Upper lobe of left lung (tissue), 6 donors: ENCODE measurements around the gene ARSD. TPM values are rescaled to one million over a fixed set of nuclear protein-coding genes. Genes with fewer than 3 reads are reported as not detected.
"Not testable (repeated sequence)": the region's sequence is repeated elsewhere in the genome, so short reads cannot be mapped to it uniquely, and the experiment has no call there.

Experiments
- ATAC-seq, 2 donors: fragments of 200-7000 bp; cut with Tn5 transposase; one replicate each; pipeline ENCODE4 v1.9.1; 2022; ENCODE audit warnings: mild to moderate bottlenecking in 2 of 2, moderate library complexity in 2 of 2; ENCODE audit not compliant: low FRiP score in 2 of 2
- DNase-seq, 2 donors: peaks; one replicate each; pipeline ENCODE4 v3.0.0-alpha.2; 2019 to 2020
- H3K27ac ChIP-seq, 4 donors: fragments of 200-600 bp; sonication (generic); one replicate each; pipeline ENCODE4 v1.5.1; 2016 to 2019
- H3K27me3 ChIP-seq, 4 donors: fragments of 200-600 bp; sonication (generic); one replicate each; pipeline ENCODE4 v1.5.1; 2017 to 2019
- H3K36me3 ChIP-seq, 4 donors: fragments of 200-600 bp; sonication (generic); one replicate each; pipeline ENCODE4 v1.5.1; 2016 to 2019
- H3K4me1 ChIP-seq, 4 donors: fragments of 200-600 bp; sonication (generic); one replicate each; pipeline ENCODE4 v1.5.1; 2018 to 2019
- H3K4me3 ChIP-seq, 4 donors: fragments of 200-600 bp; sonication (generic); one replicate each; pipeline ENCODE4 v1.5.1; 2017 to 2019; ENCODE audit warnings: mild to moderate bottlenecking in 2 of 4, moderate library complexity in 1 of 4
- H3K9me3 ChIP-seq, 4 donors: fragments of 200-600 bp; sonication (generic); one replicate each; pipeline ENCODE4 v1.5.1; 2018 to 2019
- EP300 ChIP-seq, 4 donors: sonication (generic); formaldehyde crosslinking; IDR thresholded peaks; one replicate each; pipeline ENCODE4 v1.5.1; 2017; ENCODE audit warnings: antibody characterized with exemption in 4 of 4, control low read depth in 2 of 4
- POLR2A ChIP-seq, 4 donors: fragments of 450-650 bp; IDR thresholded peaks; one replicate each; pipeline ENCODE4 v1.5.1; 2016 to 2017; ENCODE audit warnings: antibody characterized with exemption in 4 of 4, mild to moderate bottlenecking in 2 of 4
- POLR2AphosphoS5 ChIP-seq, 2 donors: sonication (generic); formaldehyde crosslinking; IDR thresholded peaks; one replicate each; pipeline ENCODE4 v1.5.1; 2017; ENCODE audit warnings: antibody characterized with exemption in 2 of 2
- WGBS, 2 donors: methylation state at CpG; one replicate each; pipeline ENCODE4 v1.1.5; 2017 to 2018; 5-methylcytosine and 5-hydroxymethylcytosine counted together
- total RNA-seq, 6 donors: library from RNA; depleted of rRNA in 4 of 6; stranded (reverse); fragments of >200 nt in 4 of 6; gene quantifications; one replicate each; pipeline versions ENCODE4 v1.1.0 to v1.2.1, GENCODE V29; 2016 to 2021
- TF ChIP-seq, protein P1 (sequence below), 6 experiments: fragments of 450-650 bp in 4 of 6; fragments of 200-600 bp in 2 of 6; sonication (generic) in 2 of 6; IDR thresholded peaks; one replicate each; pipeline ENCODE4 v1.5.1; 2016 to 2019; ENCODE audit warnings: antibody characterized with exemption in 6 of 6
- donor health status: DM: no; HTN: no; CAD: no; lungs with moderate emphysema.
- donor health status: DM: no; HTN: yes; CAD: no; lungs with severe emphysema.

Gene ARSD, protein sequence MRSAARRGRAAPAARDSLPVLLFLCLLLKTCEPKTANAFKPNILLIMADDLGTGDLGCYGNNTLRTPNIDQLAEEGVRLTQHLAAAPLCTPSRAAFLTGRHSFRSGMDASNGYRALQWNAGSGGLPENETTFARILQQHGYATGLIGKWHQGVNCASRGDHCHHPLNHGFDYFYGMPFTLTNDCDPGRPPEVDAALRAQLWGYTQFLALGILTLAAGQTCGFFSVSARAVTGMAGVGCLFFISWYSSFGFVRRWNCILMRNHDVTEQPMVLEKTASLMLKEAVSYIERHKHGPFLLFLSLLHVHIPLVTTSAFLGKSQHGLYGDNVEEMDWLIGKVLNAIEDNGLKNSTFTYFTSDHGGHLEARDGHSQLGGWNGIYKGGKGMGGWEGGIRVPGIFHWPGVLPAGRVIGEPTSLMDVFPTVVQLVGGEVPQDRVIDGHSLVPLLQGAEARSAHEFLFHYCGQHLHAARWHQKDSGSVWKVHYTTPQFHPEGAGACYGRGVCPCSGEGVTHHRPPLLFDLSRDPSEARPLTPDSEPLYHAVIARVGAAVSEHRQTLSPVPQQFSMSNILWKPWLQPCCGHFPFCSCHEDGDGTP
- total RNA-seq: 10 to 100 TPM; 27.1 to 67.7 (median 32.3) TPM

DNA sequence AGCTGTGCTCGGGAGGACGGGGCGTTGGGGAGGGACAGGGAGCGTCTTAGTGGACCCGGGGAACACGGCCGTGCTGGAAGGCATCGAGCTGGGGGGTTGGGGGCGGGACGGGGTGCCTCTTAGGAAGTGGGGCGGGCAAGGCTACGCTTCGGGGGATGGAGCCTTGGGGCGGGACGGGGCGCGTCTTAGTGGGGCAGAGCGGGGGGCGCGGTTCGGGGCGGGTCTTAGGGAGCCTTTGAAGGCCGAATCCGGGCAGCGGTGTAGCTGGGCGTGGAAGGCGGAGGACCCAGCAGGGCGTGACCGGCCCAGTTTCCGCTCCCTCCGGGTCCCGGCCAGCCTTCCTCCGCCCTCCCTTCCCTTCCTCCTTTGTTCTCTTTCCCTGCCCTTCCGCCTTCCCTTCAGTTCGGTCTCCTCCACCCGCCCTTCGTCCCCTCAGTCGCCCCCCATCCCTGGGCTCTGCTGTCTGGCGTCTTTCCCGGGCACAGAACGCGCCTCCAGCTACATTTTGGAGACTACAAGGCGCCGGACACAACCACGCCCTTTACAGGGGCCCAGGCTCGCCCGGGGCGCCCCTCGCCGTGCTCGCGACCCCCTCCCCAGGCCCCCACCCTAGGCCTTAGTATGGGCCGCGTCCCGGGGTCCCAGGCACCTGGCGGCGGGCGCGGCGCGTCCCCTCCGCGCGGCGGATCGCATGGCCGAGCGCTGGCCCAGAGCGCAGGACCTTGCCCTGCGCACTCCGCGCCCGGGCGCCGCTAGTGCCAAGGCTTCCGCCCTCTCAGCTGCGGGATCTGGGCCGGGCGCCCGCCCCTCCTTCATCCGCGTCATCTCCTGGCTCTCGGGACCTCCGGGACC, at the start of gene ARSD:
TSS of gene ARSD (minus strand) at position 757 of the 852 bp plus-strand sequence. CDS start at position 693, 64 bp downstream.
- ATAC-seq (peak; percentile 96 to 97), DNase-seq (peak; percentile 96 to 97)
- Histone ChIP-seq H3K36me3 (peaks cover 0 to 8% (median 2%) of the 10 kb centered on the region in 4 donors), H3K27me3 (no peaks in the 10 kb centered on the region), H3K27ac (peak within 1 kb of the TSS; percentile 97 to 100 (median 98)), H3K4me3 (peak within 1 kb of the TSS; percentile 51 to 86 (median 66)), H3K4me1 (peaks cover 0 to 14% (median 1%) of the 10 kb centered on the region in 4 donors), H3K9me3 (peaks cover 0 to 7% (median 0%) of the 10 kb centered on the region in 4 donors)
- WGBS, 2 donors: 1 to 5% methylated on average over 17 to 34 of the region's 84 CpGs
- TF ChIP-seq EP300 (IDR thresholded peaks at IDR 0.05): no peak
- TF ChIP-seq, protein P1, sequence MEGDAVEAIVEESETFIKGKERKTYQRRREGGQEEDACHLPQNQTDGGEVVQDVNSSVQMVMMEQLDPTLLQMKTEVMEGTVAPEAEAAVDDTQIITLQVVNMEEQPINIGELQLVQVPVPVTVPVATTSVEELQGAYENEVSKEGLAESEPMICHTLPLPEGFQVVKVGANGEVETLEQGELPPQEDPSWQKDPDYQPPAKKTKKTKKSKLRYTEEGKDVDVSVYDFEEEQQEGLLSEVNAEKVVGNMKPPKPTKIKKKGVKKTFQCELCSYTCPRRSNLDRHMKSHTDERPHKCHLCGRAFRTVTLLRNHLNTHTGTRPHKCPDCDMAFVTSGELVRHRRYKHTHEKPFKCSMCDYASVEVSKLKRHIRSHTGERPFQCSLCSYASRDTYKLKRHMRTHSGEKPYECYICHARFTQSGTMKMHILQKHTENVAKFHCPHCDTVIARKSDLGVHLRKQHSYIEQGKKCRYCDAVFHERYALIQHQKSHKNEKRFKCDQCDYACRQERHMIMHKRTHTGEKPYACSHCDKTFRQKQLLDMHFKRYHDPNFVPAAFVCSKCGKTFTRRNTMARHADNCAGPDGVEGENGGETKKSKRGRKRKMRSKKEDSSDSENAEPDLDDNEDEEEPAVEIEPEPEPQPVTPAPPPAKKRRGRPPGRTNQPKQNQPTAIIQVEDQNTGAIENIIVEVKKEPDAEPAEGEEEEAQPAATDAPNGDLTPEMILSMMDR (IDR thresholded peaks at IDR 0.05): no peak
- peak; percentile 58 to 81 for TF ChIP-seq POLR2AphosphoS5 (IDR thresholded peaks at IDR 0.05)
- peak; percentile 50 to 93 (median 76) for TF ChIP-seq POLR2A (IDR thresholded peaks at IDR 0.05)

DNA sequence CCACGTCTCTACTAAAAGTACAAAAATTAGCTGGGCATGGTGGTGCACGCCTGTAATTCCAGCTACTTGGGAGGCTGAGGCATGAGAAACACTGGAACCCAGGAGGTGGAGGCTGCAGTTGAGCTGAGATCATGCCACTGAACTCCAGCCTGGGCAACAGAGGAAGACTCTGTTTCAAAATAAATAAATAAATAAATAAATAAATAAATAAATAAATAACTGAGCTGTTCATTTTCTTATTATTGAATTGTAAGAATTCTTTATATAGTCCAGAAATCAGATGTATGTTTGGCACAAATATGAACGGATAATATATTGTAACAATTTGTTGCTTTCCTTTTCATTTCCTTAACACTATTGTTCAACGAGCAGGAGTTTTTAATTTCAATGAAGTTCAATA, 49.5 kb upstream of the ARSD start:
- not testable (repeated sequence) for H3K27me3 ChIP-seq, H3K4me3 ChIP-seq, H3K9me3 ChIP-seq, H3K4me1 ChIP-seq, DNase-seq, H3K36me3 ChIP-seq, H3K27ac ChIP-seq, ATAC-seq
- WGBS, 2 donors: 83 to 89% methylated on average over 3 to 4 of the region's 4 CpGs

DNA sequence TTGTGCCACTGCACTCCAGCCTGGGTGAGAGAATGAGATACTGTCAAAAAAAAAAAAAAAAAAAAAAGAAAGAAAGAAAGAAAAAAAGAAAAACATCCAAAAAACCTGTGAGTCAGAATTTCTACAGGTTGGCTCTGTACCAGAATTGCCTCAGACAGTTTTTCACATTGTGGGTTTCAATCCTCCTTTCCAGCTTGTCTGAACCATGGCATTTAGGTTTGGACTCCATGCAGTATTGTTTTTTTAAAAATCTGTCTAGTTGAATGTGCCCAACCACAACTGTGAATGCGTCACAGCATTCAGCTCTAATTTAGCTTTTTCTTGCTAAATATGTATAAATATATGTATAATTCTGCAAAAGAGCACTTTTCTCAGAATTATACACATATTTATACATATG, 45.8 kb upstream of the ARSD start:
- WGBS, 2 donors: 76 to 85% methylated on average over 1 of the region's 1 CpG
- Histone ChIP-seq H3K27ac (no peak overlapping the region), H3K9me3 (no peaks in the 10 kb centered on the region), H3K4me1 (no peaks in the 10 kb centered on the region), H3K27me3 (no peaks in the 10 kb centered on the region), H3K4me3 (no peak overlapping the region), H3K36me3 (no peaks in the 10 kb centered on the region)
- TF ChIP-seq POLR2AphosphoS5 (IDR thresholded peaks at IDR 0.05) (no peak), POLR2A (IDR thresholded peaks at IDR 0.05) (no peak), EP300 (IDR thresholded peaks at IDR 0.05) (no peak)
- TF ChIP-seq, protein P1 (IDR thresholded peaks at IDR 0.05): no peak
- ATAC-seq (no peak), DNase-seq (no peak)

DNA sequence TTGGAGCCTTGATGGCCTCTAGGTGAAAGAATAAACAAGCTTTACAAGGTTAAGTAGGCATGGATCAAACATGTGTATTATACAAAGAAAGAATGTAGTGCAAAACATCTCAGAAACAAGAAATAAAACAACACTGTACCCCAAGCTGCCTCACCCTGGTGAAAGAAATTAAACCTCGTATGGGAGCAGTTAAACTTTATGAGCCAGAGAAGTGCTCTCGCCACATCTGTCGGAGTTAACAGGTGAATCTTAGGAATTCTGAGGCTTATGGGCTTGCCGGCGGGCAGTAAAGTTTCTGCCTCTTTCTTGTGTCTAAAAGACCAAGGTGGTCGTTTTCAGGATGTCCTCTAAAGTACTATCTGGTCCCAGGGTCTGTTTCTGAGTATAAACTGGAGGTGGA, 43.3 kb upstream of the ARSD start:
- TF ChIP-seq, protein P1 (IDR thresholded peaks at IDR 0.05): no peak
- TF ChIP-seq POLR2AphosphoS5 (IDR thresholded peaks at IDR 0.05): no peak
- no peak for TF ChIP-seq POLR2A (IDR thresholded peaks at IDR 0.05)
- TF ChIP-seq EP300 (IDR thresholded peaks at IDR 0.05): no peak
- Histone ChIP-seq H3K4me1 (no peaks in the 10 kb centered on the region), H3K27me3 (no peaks in the 10 kb centered on the region), H3K9me3 (no peaks in the 10 kb centered on the region), H3K27ac (no peak overlapping the region), H3K4me3 (no peak overlapping the region), H3K36me3 (no peaks in the 10 kb centered on the region)
- no peak for DNase-seq
- ATAC-seq: no peak
- 85 to 91% methylated on average over 6 of the region's 6 CpGs for whole genome bisulfite sequencing, 2 donors

DNA sequence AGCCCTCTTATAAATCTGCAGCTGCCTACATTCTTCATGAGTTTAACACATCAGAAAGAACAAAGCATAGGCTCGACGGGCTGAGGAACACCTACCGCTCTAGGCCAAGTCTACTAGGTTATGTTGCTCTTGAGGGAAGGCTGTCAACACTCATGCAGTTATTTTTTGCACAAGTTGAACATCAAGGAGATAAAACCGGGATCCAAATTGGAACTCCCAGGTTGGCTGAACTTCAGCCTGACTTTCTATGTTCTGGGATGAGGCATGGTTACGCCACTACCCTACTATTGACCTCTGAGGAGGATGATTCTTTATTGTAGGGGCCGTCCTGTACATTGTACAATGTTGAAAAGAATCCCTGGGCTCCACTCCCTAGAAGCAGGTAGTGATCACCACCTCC, 39.9 kb upstream of the ARSD start:
- 84 to 91% methylated on average over 5 to 6 of the region's 6 CpGs for WGBS, 2 donors
- Histone ChIP-seq H3K27ac (no peak overlapping the region), H3K9me3 (no peaks in the 10 kb centered on the region), H3K36me3 (no peaks in the 10 kb centered on the region), H3K4me1 (no peaks in the 10 kb centered on the region), H3K27me3 (no peaks in the 10 kb centered on the region), H3K4me3 (no peak overlapping the region)
- DNase-seq (no peak), ATAC-seq (no peak)
- TF ChIP-seq EP300 (IDR thresholded peaks at IDR 0.05) (no peak), POLR2AphosphoS5 (IDR thresholded peaks at IDR 0.05) (no peak), POLR2A (IDR thresholded peaks at IDR 0.05) (no peak)
- TF ChIP-seq, protein P1 (IDR thresholded peaks at IDR 0.05): no peak
